GM18909 (cell line): ENCODE results near the gene SPOCK1.
"Not testable (repeated sequence)": the region's sequence is repeated elsewhere in the genome, so short reads cannot be mapped to it uniquely, and the experiment has no call there.

ENCODE experiments used
- ATAC-seq: cut with Tn5 transposase; IDR thresholded peaks from one replicate; pipeline ENCODE4 v1.9.1; 2021; ENCODE audit warnings: mild to moderate bottlenecking; ENCODE audit not compliant: unreplicated experiment, poor library complexity

Gene SPOCK1

GRCh38 chr5:137498736-137499505 lies at the start of gene SPOCK1:
SPOCK1 (minus strand) TSS chr5:137499326.
- peak; percentile 94 for ATAC-seq

GRCh38 chr5:137545956-137546355 lies 46.8 kb upstream of the SPOCK1 start:
- no peak for ATAC-seq

GRCh38 chr5:137535449-137535848 lies 36.3 kb upstream of the SPOCK1 start:
- ATAC-seq, result not testable (repeated sequence)

GRCh38 chr5:137533963-137534362 lies 34.8 kb upstream of the SPOCK1 start:
- ATAC-seq, result no peak

- ATAC-seq, result no peak
Observed at GRCh38 chr5:137531266-137531665, 32.1 kb upstream of the SPOCK1 start.

GRCh38 chr5:137521246-137521645 lies 22.1 kb upstream of the SPOCK1 start:
- ATAC-seq, result no peak

GRCh38 chr5:137516961-137517360 lies 17.8 kb upstream of the SPOCK1 start:
- ATAC-seq, result no peak

- ATAC-seq, result no peak
Observed at GRCh38 chr5:137516251-137516797, 17.2 kb upstream of the SPOCK1 start.

- ATAC-seq, result no peak
Observed at GRCh38 chr5:137515238-137515637, 16.1 kb upstream of the SPOCK1 start.

- no peak for ATAC-seq
Observed at GRCh38 chr5:137510671-137511070, 11.5 kb upstream of the SPOCK1 start.

- ATAC-seq, result no peak
Observed at GRCh38 chr5:137507150-137507549, 8.0 kb upstream of the SPOCK1 start.

- ATAC-seq, result no peak
Observed at GRCh38 chr5:137506296-137506695, 7.2 kb upstream of the SPOCK1 start.

- ATAC-seq, result no peak
Observed at GRCh38 chr5:137504916-137505315, 5.8 kb upstream of the SPOCK1 start.

- no peak for ATAC-seq
Observed at GRCh38 chr5:137503456-137503855, 4.3 kb upstream of the SPOCK1 start.

- ATAC-seq, result no peak
Observed at GRCh38 chr5:137502632-137503031, 3.5 kb upstream of the SPOCK1 start.

- no peak for ATAC-seq
Observed at GRCh38 chr5:137501846-137502406, 2.8 kb upstream of the SPOCK1 start.

- ATAC-seq, result no peak
Observed at GRCh38 chr5:137501226-137501625, 2.1 kb upstream of the SPOCK1 start.

- ATAC-seq, result no peak
Observed at GRCh38 chr5:137500615-137501225, 1.6 kb upstream of the SPOCK1 start.

GRCh38 chr5:137499506-137499847 lies 351 bp upstream of the SPOCK1 start:
- ATAC-seq, result not testable (repeated sequence)

- ATAC-seq, result no peak
Observed at GRCh38 chr5:137498301-137498735, 808 bp downstream of the SPOCK1 start.
